IMR-90 (cell line): ENCODE results near the gene FAM163A. TPM values are rescaled to one million over a fixed set of nuclear protein-coding genes. Genes with fewer than 3 reads are reported as not detected.

Experiments
- ATAC-seq: fragments of 200-7000 bp; cut with Tn5 transposase; 2 replicates; pipeline ENCODE4 v1.9.1; 2020; ENCODE audit warnings: low read depth, mild to moderate bottlenecking, moderate library complexity
- BruUV-seq: library from RNA; stranded (reverse); fragments of 400-500 nt; replicated peaks from 2 replicates; lab custom pipeline; 2021; lab: Mats Ljungman, UMichigan
- CTCF ChIA-PET: fragments of 300-600 bp; formaldehyde crosslinking; extraction: SDS; loops from one replicate; lab custom pipeline; 2021; ENCODE audit warnings: antibody characterized with exemption; lab: Yijun Ruan, JAX
- POLR2A ChIA-PET: fragments of 300-600 bp; sonication (Branson Sonifier 250); formaldehyde crosslinking; loops from one replicate; lab custom pipeline; 2022; ENCODE audit warnings: antibody characterized with exemption; ENCODE audit not compliant: unreplicated experiment; lab: Charles Lee
- DNase-seq: peaks from one replicate; pipeline ENCODE4 v3.0.0; 2013
- H2AFZ ChIP-seq: replicated peaks from 2 replicates; pipeline ENCODE3; 2013; ENCODE audit warnings: low read length, mild to moderate bottlenecking; ENCODE audit not compliant: poor library complexity
- H2AK5ac ChIP-seq: 2 replicates; pipeline ENCODE4 v1.6.1; 2013; ENCODE audit warnings: low read depth, low read length, inconsistent platforms
- H2AK9ac ChIP-seq: replicated peaks from 2 replicates; pipeline ENCODE3; 2013; ENCODE audit warnings: mild to moderate bottlenecking, low read depth, low read length, moderate library complexity; ENCODE audit not compliant: poor library complexity
- H2BK120ac ChIP-seq: 2 replicates; pipeline ENCODE4 v1.6.1; 2013; ENCODE audit warnings: low read depth, low read length, inconsistent platforms
- H2BK15ac ChIP-seq: 3 replicates; pipeline ENCODE4 v1.6.1; 2013; ENCODE audit warnings: low read depth, low read length, inconsistent platforms
- H2BK20ac ChIP-seq: 2 replicates; pipeline ENCODE4 v1.6.1; 2013; ENCODE audit warnings: low read depth, mild to moderate bottlenecking, inconsistent platforms, low read length, moderate library complexity
- H2BK5ac ChIP-seq: 2 replicates; pipeline ENCODE4 v1.6.1; 2013; ENCODE audit warnings: mild to moderate bottlenecking, low read depth, low read length, inconsistent platforms; ENCODE audit not compliant: poor library complexity, severe bottlenecking
- H3K14ac ChIP-seq: replicated peaks from 2 replicates; pipeline ENCODE4 v1.6.1; 2013; ENCODE audit warnings: low read depth, low read length, inconsistent platforms
- H3K18ac ChIP-seq: 2 replicates; pipeline ENCODE4 v1.6.1; 2013; ENCODE audit warnings: low read depth, low read length, control low read depth
- H3K23ac ChIP-seq: 2 replicates; pipeline ENCODE4 v1.6.1; 2013; ENCODE audit warnings: low read depth, low read length, inconsistent platforms
- H3K27ac ChIP-seq: 2 replicates; pipeline ENCODE4 v1.5.1; 2013; ENCODE audit warnings: mild to moderate bottlenecking, control low read depth, low read length; ENCODE audit not compliant: insufficient read depth
- H3K27me3 ChIP-seq: 2 replicates; pipeline ENCODE4 v1.6.1; 2013; ENCODE audit warnings: low read length; ENCODE audit not compliant: control insufficient read depth, insufficient read depth
- H3K36me3 ChIP-seq: 2 replicates; pipeline ENCODE4 v1.6.1; 2013; ENCODE audit warnings: low read length, mixed read lengths; ENCODE audit not compliant: control insufficient read depth, insufficient read depth
- H3K4ac ChIP-seq: 2 replicates; pipeline ENCODE4 v1.6.1; 2013; ENCODE audit warnings: low read depth, low read length, inconsistent platforms
- H3K4me1 ChIP-seq: 2 replicates; pipeline ENCODE4 v1.6.1; 2013; ENCODE audit warnings: low read length, mixed read lengths; ENCODE audit not compliant: control insufficient read depth, insufficient read depth
- H3K4me2 ChIP-seq: 2 replicates; pipeline ENCODE4 v1.6.1; 2013; ENCODE audit warnings: low read depth, mild to moderate bottlenecking, control low read depth, low read length, moderate library complexity
- H3K4me3 ChIP-seq: 2 replicates; pipeline ENCODE4 v1.5.1; 2013; ENCODE audit warnings: low read depth, mild to moderate bottlenecking, control low read depth, low read length, moderate library complexity; ENCODE audit not compliant: insufficient read depth
- H3K56ac ChIP-seq: 2 replicates; pipeline ENCODE4 v1.6.1; 2013; ENCODE audit warnings: low read length, inconsistent platforms; ENCODE audit not compliant: insufficient read depth; ENCODE audit errors: extremely low read depth
- H3K79me1 ChIP-seq, 2 experiments: 2 replicates each; pipeline ENCODE4 v1.6.1; 2013; ENCODE audit warnings: low read length in 2 of 2, inconsistent platforms in 1 of 2, low read depth in 1 of 2
- H3K9ac ChIP-seq: 2 replicates; pipeline ENCODE4 v1.6.1; 2013; ENCODE audit warnings: low read depth, low read length, control low read depth
- H3K9me1 ChIP-seq: 2 replicates; pipeline ENCODE4 v1.6.1; 2013; ENCODE audit warnings: low read length, inconsistent platforms; ENCODE audit not compliant: insufficient read depth
- H3K9me3 ChIP-seq: 2 replicates; pipeline ENCODE4 v1.6.1; 2013; ENCODE audit warnings: low read length; ENCODE audit not compliant: control insufficient read depth, insufficient read depth
- H4K20me1 ChIP-seq: 2 replicates; pipeline ENCODE4 v1.6.1; 2013; ENCODE audit warnings: low read length, inconsistent platforms; ENCODE audit not compliant: insufficient read depth
- H4K5ac ChIP-seq: 2 replicates; pipeline ENCODE4 v1.6.1; 2013; ENCODE audit warnings: mild to moderate bottlenecking, low read depth, low read length, control low read depth
- H4K8ac ChIP-seq, 2 experiments: 2 replicates each; pipeline ENCODE4 v1.6.1; 2013; ENCODE audit warnings: low read depth in 2 of 2, low read length in 2 of 2, control low read depth in 1 of 2, inconsistent platforms in 1 of 2
- H4K91ac ChIP-seq: 2 replicates; pipeline ENCODE4 v1.6.1; 2013; ENCODE audit warnings: low read depth, low read length, inconsistent platforms; ENCODE audit not compliant: insufficient read depth
- RFX5 ChIP-seq: IDR thresholded peaks from 2 replicates; pipeline ENCODE4 v1.8.0; 2012; ENCODE audit warnings: low read depth, mild to moderate bottlenecking, low read length, moderate library complexity
- WGBS, 2 experiments: methylation state at CpG; one replicate each; pipeline versions ENCODE4 v1.1.5 to v1.1.7; 2013; ENCODE audit warnings: missing lambda C conversion rate in 2 of 2; ENCODE audit not compliant: insufficient read length in 1 of 2; ENCODE audit errors: extremely low coverage in 2 of 2; 5-methylcytosine and 5-hydroxymethylcytosine counted together
- dilution Hi-C: fragments of 300-500 bp; cut with HindIII; formaldehyde crosslinking; loops from one replicate; pipeline ENCODE4 v1.14.3; 2018; ENCODE audit warnings: low sequenced_read_pairs; ENCODE audit not compliant: unreplicated experiment
- in situ Hi-C: fragments of 300-500 bp; cut with MboI; formaldehyde crosslinking; loops from 3 replicates; pipeline ENCODE4 v1.14.3; 2019; ENCODE audit warnings: low sequenced_read_pairs, inconsistent platforms, mixed read lengths
- intact Hi-C: fragments of 100-400 bp; cut with micrococcal nuclease; formaldehyde crosslinking; loops from 2 replicates; pipeline ENCODE4 v1.10.0; 2022
- polyA plus RNA-seq, 3 experiments: library from polyadenylated mRNA; depleted of rRNA; stranded (reverse); fragments of >200 nt; gene quantifications; 2 replicates each; pipeline ENCODE4 v1.2.3, GENCODE V29; 2012; ENCODE audit warnings: low replicate concordance in 1 of 3
- total RNA-seq: library from RNA; depleted of rRNA; stranded (reverse); fragments of >200 nt; gene quantifications from 2 replicates; pipeline ENCODE4 v1.2.3, GENCODE V29; 2012

Gene FAM163A
- total and polyA plus RNA-seq, 2 of the 4 experiments (the other 2 are of a cell fraction) = not detected

GRCh38 chr1:179773264-179773663 is 30.2 kb downstream of the FAM163A start:
- Histone ChIP-seq H2BK20ac (no peak overlapping the region), H3K14ac (no peak overlapping the region), H2AK9ac (no peak overlapping the region), H4K8ac (no peak overlapping the region), H3K9me3 (peaks cover 6% of the 10 kb centered on the region; the same call in 1 of the 2 replicates), H3K4me2 (no peak overlapping the region), H2BK15ac (no peak overlapping the region), H3K9me1 (no peaks in the 10 kb centered on the region), H4K20me1 (no peaks in the 10 kb centered on the region), H2BK120ac (no peak overlapping the region), H2BK5ac (no peak overlapping the region), H4K5ac (no peak overlapping the region), H3K23ac (no peak overlapping the region), H3K4ac (no peak overlapping the region), H3K27me3 (peaks cover 20% of the 10 kb centered on the region), H3K4me3 (no peak overlapping the region), H3K9ac (no peak overlapping the region), H2AK5ac (no peak overlapping the region), H3K79me1 (no peaks in the 10 kb centered on the region), H3K4me1 (no peaks in the 10 kb centered on the region), H4K91ac (no peak overlapping the region), H2AFZ (no peak overlapping the region), H3K36me3 (no peaks in the 10 kb centered on the region), H3K27ac (no peak overlapping the region), H3K18ac (no peak overlapping the region), H3K56ac (no peak overlapping the region)
- ATAC-seq = no peak
- 60% methylated on average over 1 of the region's 4 CpGs; no CpG with 5 or more reads in 1 of the 2 experiments for WGBS, 2 experiments
- intact Hi-C loops = no loop called here
- in situ Hi-C loops = no loop called here
- dilution Hi-C loops = no loop called here
- no peak for TF ChIP-seq RFX5
- DNase-seq = no peak
- CTCF ChIA-PET = no interaction called here
- no TSS peak for BruUV-seq
- POLR2A ChIA-PET = no interaction called here
